CD4-positive, alpha-beta T cell treated with Interleukin-15 for 4 hours (primary cell): Measurements from ENCODE around the gene ARL3.

ENCODE experiments used
- DNase-seq: peaks from one replicate; pipeline ENCODE4 v3.0.0-alpha.2; 2020; ENCODE audit warnings: low spot score

The ARL3 gene

DNA sequence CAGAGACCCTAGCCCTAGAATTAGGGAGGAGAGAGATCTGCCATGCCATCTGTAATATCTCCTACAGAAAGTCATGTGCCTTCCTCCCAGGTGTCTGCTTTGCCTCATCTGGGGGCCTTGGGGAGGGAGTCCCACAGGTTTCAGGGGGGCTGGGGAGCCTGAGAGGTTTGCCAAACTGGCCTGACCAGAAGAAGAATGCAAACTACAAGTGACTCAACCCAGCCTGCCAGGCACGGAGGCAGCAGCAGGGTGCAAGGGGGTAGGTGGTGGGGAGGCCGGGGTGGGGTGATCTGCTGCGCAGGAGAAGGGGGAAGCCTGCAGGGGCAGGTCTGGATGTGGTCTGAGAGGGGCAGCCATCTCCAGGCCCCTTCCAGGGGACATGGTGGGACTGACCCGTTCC, 79.5 kb downstream of the ARL3 start:
- no peak for DNase-seq

GRCh38 chr10:102633848-102634247, 80.3 kb downstream of the ARL3 start:
- DNase-seq: no peak

DNA sequence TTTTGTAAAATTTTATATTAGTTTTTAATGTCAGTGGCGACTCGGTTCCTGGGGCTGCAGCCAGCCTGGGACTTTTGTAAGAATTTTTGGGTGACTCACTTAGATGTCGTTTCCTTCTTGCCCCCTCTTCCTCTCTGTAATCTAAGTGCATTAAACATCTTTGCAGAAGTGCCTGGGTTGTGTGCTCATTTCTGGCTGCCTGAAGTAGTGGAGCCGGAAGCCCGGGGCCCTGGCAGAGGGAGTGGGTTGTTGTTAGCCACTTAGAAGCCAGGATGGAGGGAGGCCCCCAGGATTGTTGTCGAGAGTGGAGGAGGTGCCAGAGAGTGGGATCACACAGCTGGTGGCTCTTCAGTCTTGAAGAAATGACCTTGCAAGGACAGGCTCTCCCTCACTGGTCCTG, 80.9 kb downstream of the ARL3 start:
- DNase-seq: peak; percentile 43

GRCh38 chr10:102632394-102633111, 81.6 kb downstream of the ARL3 start:
- no peak for DNase-seq

DNA sequence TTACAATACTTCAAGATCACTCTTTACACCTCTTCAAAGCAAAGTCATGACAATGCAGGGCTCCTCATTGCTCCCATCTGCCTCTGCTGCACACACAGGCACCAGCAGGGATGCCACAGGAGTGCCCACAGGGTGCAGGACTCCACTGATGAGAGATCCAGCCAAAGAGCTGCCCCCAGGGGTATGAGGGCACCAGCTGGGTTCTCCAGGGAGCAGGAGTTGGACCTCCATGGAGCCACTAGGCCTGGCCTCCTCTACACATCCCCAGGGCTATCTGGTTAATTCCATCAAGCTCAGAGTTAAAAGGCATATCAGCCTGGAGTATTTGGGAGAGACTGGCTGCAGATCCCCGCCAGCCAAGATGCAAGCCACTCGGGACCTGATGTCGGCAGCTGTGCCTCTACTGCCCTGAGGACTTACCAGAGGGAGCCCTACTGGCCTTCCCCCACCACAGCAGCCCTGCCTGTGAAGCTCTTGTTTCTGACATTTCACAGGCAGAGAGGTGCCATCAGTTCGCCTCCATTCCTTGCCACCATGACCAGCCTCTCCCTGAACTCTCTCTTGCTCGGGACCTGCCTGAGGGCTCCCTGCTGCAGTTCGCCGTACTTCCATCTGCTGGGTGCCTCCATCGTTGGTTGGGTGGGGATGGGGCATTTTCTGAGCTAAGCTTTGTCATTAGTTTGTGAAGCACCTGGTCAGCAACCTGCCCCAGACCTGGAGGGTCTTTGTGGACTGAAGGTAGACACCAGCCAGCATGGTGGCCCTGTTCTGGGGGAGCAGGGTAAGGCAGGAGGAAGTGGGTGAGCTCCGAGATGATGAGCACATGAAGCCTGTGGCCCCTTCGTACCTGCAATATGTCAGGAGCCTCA, 82.4 kb downstream of the ARL3 start:
- no peak for DNase-seq

DNA sequence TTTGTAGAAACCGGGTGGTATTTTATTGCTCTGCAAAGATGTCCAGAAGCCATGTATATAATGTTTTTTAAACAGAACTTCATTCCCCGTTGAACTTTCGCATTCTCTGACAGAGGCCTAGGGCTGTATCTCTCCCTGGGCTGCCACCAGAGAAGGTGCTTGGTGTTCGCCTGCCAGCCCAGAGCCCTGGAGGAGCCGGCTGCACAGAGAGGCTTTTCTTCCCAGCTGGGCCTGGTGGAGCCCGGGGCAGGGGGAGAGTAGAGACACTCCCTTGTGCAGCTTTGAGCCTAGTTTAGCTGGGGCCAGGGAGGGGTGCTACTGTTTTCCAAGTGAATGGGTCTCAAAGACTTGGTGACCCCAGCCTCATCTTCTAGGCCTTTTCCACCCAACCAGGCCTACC, 83.5 kb downstream of the ARL3 start:
- DNase-seq: no peak

- DNase-seq: no peak
Observed at GRCh38 chr10:102629661-102630614, 84.3 kb downstream of the ARL3 start.

DNA sequence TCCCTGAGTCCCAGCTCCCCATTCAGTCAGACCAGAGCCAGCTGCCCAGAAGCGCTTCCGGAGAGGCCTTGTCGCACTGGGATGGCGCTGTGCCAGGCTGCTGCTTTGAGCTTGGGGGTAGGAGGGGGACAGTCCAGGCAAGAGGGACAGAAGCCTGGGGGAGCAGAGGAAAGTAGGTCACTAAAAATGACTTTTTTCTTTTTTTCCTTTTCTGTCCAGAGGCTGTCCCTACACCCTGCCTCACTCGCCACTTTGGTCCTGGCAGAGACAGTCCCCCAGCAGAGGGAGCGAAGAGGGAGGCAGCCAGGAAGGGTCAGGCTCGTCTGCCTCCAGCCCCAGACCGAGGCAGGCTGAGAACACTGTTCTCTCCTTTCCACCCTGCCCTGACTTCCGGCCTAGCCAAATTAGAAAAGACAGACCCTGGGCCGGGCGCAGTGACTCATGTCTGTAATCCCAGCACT, 85.7 kb downstream of the ARL3 start:
- DNase-seq: no peak

DNA sequence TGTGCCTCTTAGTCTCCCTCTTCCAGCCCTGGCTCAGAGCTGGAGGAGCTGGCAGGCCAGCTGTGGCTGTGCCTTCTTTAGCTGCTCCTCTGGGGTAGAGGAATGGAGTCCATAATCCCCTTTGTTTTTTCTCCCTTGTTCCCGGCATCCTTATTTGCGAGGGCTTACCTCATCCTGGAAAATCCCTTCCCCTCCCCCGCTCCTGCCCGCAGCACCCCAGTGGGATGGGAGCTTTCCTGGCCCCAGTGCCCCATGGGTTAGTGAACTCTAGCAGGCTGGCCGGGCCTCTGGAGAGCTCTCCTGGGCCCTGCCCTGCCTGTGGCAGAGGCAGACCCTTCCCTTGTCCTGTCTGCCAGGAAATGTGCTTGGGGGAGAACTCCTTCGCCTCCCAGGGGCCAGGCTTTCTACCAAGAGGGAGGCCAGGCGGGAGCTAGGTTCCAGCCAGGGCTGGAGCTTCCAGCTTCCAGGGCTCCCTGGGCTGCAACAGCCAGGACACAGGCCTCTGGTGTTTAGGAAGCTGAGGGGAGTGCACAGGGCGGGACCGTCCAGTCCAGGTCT, 86.4 kb downstream of the ARL3 start:
- DNase-seq: no peak

DNA sequence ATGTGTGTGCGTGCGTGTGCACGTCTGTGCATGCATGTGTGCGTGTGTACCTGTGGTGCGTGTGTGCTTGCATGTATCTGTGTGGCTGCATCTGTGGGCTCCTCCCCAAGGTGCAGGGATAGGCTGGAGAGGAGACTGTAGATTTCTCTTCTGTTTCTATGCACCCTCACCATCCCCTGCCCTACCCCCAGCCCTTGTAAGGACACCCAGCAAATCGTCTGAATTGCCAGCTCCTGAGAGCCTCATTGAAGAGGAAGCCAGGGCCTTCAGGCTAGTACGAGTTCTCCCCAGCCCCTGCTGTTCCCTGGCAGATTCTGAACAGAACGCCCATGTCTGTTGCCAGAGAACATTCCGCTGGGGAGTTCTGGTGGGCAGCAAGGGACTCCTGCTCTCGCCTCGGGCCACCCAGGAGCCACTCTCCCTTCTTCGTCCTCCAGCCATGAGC, 86.9 kb downstream of the ARL3 start:
- no peak for DNase-seq

GRCh38 chr10:102626026-102626685, 88.0 kb downstream of the ARL3 start:
- no peak for DNase-seq

DNA sequence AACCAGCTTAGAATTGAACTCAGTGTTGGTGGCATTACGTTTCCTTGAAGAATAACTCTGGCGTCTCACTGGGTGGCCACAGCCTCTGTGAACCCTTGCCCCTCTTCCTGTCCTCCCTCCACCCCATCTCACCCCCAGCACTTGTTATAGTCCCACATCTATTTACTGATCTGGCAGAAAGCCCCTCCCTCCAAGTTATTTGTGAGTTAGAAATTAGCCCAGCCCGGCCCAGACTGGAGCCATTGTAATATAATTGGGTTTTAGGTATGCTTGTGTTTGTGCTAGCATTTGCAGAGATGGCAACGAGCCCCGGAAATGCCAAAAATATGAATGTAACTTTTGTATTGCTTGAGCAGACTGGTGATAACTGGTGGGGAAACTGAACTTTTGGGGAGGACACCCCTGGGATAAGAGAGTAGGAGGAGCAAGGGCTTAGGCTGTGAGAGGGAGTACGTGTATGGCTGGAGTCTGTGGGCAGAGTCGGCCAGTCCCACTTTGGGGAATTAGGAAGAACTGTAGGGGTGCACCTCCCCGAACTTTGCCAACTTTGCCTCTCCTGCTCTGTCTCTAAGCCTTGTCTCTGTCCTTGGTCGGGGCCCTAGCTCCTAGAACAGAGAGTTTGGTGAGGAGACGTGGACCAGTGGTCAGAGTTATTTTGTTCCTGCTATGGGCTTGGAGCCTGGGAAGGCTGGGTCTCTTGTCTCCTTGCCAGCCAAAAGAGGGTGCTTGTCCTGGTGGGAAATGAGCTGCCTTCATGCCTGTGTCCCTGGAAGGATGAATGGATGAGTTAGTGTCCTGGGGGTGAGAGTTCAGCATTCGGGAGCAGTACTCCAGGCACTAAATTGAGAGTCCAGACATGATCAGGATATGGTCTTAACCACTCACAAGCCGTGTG, 89.2 kb downstream of the ARL3 start:
- DNase-seq: no peak

DNA sequence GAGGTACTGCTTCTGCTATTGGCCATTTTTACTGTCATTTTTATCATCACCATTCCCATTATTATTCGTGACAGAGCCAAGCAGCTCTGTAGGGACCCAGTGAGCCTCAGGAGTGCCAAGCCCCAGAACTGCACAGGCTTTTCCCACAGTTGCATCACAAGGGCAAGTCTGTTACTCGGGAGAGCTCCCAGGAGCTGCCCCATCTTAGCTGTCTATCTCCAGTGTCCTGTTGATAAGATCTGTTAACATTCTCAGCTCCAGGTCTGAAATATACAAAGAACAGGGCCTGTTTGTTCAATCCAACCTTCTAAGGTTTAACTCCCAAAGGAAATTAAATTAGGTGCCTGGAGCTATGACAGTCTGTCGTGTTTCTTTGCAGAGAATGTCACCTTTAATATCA, 90.1 kb downstream of the ARL3 start:
- DNase-seq: no peak
